ENCODE results near the gene EDEM2. TPM values are rescaled to one million over a fixed set of nuclear protein-coding genes. Genes with fewer than 3 reads are reported as not detected.
"Not testable (repeated sequence)": the region's sequence is repeated elsewhere in the genome, so short reads cannot be mapped to it uniquely, and the experiment has no call there.

EDEM2 gene
- total RNA-seq, 1 donor from 2014 or later: 13.6 TPM

DNA sequence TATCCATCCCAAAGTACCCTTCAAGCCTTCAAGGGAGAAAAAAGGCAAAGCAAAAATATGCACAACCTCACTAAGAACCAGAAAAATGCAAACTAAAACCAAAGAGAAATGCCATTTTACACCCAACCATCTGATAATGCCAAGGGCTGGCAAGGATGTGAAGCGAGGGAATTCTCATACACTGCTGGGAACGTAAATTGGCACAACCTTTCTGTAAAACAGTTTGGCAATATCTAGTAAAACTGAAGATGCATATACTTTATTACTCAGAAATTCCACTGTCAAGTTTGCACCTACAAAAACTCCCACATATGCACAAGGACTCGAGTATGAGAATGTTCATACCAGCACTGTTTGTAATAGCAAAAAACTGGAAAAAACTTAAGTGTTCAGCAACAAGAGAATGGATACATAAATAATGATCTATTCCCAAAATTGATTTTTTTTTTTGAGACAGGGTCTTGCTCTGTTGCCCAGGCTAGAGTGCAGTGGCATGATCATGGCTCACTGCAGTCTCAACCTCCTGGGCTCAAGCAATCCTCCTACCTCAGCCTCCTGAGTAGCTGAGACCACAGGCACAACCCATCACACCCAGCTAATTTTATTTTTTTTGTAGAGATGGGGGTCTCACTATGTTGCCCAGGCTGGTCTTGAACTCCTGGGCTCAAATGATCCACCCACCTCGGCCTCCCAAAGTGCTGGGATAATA, 21.7 kb upstream of the EDEM2 start:
- DNase-seq: not testable (repeated sequence)

- no peak for DNase-seq
Observed at GRCh38 chr20:35167787-35168186, 20.7 kb upstream of the EDEM2 start.

DNA sequence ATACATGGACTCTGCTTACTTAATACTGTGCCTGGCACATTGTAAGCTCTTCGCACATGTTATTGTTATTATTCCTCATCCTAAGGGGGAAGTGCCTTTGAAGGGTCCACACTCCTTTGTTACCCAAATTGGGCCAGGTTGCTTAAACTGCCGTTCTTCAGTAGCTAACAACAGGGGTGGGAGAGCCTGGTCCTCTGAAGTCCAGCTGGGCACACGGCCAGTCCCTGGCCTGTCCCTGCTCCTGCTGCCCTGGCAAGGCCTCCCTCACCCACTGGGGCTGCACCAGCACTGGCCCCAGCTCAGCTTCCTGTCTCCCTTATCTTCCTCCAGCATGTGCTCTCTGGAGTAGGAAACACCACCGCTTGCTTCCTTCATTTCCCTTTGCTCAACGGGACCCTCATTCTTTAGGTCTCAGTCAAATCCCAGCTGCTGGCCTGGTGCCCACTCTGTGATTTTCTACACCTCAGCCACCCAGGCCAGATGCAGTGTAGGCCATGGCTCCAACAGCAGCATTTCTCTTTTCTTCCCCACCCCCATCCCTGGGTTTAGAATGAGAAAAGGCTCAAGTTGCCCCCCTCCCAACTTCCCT, 19.2 kb upstream of the EDEM2 start:
- DNase-seq: peak; percentile 41

DNA sequence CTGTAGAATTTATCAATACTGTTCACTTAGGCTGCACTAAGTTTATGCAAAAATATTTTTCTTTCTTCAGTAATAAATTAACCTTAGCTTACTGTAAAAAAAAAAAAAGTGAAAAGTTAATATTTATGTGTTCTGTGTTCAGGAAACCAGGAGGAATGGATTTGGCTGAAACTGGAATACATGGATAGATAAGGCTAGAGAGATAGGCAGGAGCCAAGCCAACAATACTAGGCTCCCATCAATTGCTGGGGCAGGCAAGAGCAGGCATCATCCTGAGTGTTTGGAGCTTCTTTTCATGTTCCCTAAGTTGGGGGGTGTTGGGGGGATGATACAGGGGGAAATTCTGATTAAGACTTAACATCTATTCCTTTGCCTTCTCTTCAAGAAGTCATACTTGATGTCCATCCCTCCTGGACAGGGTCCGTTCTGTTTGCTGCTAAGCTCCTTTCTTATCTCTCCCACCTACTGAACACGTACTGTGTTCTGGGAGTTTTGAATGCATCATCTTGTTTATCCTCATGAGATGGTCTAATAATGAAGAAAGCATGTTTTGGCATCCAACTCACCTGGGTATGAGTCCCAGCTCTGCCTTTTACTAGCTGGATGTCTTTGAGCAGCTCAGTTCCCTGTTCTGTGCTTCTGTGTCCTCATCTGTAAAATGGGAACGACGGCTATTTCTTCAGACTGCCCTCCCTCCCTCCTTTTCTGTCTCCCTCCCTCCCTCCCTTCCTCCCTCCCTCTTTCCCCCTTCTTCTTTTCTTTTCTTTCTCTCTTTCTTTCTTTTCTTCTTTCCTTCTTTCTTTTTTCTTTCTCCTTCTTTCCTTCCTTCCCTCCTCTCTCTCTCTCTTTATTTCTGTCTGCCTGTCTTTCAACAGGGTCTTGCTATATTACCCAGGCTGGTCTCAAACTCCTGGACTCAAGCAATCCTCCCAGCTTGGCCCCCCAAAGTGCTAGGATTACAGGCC, 18.4 kb upstream of the EDEM2 start:
- no peak for DNase-seq

DNA sequence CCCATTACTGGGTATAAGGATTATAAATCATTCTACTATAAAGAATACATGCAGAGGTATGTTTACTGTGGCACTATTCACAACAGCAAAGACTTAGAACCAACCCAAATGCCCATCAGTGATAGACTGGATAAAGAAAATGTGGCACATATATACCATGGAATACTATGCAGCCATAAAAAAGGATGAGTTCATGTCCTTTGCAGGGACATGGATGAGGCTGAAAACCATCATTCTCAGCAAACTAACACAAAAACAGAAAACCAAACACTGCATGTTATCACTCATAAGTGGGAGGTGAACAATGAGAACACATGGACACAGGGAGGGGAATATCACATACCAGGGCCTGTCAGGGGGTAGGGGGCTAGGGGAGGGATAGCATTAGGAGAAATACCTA, 17.4 kb upstream of the EDEM2 start:
- not testable (repeated sequence) for DNase-seq

DNA sequence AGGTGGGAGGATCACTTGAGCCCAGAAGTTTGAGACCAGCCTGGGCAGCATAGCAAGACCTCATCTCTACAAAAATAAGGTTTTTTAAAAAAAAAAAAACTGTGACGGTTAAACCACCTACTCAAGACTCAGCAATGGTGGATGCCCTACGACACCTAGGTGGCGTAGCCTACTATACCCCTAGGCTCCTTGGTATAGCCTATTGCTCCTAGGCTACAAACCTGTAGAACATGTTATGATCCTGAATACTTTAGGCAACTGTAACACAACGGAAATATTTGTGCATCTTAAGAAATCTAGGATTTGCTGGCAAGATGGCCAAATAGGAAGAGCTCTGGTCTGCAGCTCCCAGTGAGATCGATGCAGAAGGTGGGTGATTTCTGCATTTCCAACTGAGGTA, 13.2 kb upstream of the EDEM2 start:
- DNase-seq: not testable (repeated sequence)

- DNase-seq: no peak
Observed at GRCh38 chr20:35156978-35157377, 9.8 kb upstream of the EDEM2 start.

GRCh38 chr20:35155936-35156335, 8.8 kb upstream of the EDEM2 start:
- no peak for DNase-seq

DNA sequence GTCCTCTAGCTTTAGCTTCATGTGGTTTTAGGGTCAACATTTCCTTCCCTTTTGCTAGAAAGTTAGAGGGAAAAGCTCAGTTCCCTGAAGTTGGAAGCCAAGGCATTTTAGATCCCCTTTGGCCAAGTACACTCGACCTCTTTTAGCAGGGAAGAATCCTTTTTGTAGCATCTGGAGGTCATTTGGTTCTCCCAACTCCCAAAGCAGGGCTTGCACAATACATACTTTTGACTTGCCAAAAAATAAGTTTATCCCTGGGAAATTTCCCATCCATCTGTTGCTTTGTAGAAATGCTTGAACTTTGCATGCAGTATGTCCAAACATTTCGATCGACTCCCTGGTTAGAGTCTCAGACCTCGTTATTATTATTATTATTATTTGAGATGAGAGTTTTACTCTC, 4.6 kb upstream of the EDEM2 start:
- DNase-seq: peak; percentile 75

GRCh38 chr20:35150846-35151579, 3.9 kb upstream of the EDEM2 start:
- no peak for DNase-seq

GRCh38 chr20:35147575-35148071, 487 bp upstream of the EDEM2 start:
- peak; percentile 34 for DNase-seq

DNA sequence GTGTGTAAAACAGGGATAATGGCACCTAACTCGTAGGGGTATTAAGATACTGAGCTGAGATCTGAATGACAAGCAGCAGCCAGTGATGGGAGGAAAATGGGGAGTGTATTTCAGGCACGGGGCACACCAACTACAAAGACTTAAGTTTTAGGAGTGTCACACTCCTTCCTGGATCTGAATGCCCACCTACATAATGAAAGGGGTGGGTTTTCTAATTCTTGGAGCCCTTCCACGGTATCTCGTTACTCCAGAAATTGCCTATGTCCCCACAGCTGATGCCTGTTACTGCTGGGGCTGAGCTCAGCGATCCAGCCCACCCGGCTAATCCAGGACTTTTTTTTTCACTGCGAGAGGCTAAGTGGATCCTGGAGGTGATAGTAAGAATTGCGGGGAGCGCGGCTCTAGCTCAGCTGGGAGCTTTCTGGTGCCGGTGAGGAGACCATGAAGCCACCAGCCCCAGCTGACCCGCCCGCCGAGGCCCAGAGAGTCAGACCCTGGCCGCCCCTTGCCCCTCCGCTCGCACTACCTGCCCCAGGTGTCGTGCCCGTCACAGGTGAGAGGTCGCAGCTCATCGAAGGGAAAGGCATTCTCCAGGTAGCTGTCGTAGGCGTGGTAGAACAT, 727 bp downstream of the EDEM2 start:
- no peak for DNase-seq

GRCh38 chr20:35145141-35145564, 2.0 kb downstream of the EDEM2 start:
- DNase-seq: peak; percentile 68

DNA sequence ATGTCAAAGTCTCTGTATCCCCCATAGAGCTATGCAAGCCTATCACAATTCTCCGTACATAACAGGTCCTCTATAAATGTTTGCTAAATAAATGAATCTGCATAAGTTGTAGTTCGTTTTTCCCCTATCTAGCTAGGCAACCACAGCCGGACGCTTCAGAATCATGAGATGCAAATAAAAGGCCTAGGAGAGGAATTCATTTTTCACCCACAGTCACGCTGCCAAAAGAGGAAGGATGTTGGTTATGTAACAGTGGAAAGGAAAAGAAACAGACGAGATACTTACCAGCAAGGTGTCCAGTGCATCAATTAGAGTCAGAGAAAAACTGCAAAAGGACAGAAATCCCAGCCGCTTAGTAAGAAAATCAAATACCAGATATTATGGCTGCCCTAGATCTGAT, 2.4 kb downstream of the EDEM2 start:
- DNase-seq: no peak

DNA sequence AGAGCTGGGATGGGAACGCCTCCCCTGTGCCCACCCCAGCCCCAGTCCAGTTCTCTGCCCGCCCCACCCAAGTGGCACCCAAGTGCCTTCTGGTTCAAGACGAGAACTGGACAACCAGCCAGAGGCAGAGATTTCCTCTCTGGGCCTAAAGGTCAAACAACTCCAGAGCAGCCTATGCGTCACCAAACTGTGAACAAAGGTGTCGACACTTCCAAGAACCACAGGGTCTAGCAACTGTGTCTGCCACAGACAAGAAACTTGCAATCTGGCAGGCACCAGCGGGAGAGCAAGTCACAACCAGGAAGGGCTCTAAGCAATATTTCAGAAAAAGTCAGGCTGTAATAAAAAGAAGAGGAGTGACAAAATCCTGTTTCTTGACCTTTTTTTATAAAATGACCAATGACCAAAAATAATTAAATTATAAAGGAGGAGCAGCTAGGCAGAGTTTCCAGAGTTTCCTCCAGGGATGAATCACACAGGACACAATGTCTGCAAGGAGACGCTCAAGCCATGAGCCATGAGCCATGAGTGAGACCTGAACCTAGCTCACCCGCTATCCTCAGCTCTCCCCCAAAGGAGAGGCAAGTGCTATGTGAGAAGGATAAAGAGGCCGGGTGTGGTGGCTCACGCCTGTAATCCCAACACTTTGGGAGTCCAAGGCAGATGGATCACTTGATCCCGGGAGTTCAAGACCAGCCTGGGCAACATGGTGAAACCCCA, 11.1 kb downstream of the EDEM2 start:
- DNase-seq: no peak

GRCh38 chr20:35134880-35135279, 12.3 kb downstream of the EDEM2 start:
- DNase-seq: peak; percentile 8

DNA sequence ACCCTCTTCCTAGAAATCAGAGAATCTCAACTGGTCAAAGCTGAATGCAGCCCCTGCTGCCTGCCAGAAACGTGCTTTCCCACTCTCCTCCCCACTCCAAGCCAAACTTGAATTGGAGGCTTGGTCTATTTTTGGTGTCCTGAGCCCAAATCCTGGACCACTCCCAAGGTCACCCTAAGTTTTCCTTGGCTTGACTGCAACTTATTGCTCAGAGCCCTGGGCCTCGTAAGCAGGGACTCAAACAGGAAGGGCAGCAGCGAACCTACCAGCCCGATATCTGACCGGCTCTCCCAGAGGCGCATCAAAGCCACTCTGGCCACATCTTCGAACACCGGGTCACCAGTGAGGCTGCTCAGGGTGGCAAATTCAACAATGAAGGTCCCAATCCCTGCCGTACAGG, 12.7 kb downstream of the EDEM2 start:
- no peak for DNase-seq

DNA sequence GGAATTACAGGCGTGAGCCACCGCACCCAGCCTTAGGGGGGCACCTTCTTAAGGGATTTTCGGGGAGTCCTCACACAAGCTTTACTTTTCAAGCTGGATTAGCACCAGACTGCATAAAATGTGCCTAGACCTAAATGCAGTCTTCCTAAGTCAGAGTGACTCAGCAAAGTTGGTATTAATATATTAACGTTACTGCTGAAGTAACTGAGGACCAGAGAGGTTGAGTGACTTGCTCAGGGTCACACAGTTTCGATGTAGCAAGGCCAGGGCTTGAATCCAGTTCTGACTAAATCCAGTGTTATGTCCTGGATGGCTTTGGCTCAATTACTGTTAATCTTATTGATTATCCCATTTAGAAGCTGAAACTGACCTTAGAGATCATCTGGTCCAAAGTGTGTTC, 13.4 kb downstream of the EDEM2 start:
- no peak for DNase-seq

DNA sequence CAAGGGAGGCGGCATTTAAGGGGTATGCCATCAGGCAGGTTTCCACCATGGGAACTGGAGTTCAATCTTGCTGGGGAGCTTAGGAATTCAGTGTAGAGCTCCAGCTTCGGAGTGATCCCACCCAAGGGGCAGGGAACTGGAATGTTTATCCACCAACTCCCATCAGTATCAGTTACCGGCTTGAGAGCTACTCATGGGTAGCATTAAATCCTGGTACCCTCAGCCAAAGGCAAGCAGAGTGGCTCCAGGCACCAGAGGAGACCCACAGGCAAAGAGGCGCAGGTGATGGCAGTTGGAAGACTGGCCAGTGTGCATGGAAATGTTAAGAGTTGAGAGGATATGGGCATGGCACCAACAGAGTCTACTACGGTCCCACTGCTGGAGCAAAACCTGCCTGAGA, 14.1 kb downstream of the EDEM2 start:
- no peak for DNase-seq

DNA sequence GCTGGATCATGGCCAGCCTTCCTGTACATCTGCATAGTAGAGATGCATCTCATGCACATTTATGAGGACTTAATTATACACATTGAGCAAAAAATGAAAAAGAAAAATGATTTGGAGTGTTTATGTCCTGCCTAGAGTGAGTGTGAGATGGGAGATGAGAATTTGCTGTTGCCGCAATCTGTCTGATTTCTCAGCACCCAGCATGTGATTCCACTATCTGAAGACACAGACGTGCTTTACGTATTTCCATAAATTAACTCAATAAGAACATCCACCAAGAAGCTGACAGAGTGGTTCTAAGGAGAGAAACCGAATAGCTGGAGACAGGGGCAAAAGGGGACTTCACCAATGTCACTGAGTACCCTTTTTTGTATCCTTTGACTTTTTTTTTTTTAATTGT, 15.2 kb downstream of the EDEM2 start:
- no peak for DNase-seq

DNA sequence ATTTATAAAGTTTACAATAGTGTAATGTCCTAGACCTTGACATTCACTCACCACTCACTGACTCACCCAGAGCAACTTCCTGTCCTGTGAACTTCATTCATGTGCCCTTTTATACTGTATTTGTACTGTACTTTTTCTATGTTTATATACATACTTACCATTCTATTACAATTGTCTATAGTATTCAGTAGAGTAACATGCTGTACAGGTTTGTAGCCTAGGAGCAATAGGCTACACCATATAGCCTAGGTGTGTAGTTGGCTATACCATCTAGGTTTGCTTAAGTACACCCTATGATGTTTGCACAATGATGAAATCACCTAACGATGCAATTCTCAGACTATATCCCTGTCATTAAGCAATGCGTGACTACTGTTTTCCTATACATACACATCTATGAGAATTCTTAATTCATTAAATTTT, 17.5 kb downstream of the EDEM2 start:
- no peak for DNase-seq

Measured in tongue (tissue), 2 donors.